8988T (cell line): Measurements from ENCODE around the gene RIPOR3.

ENCODE experiments used
- DNase-seq: peaks from one replicate; pipeline ENCODE4 v3.0.0; 2011

The RIPOR3 gene

DNA sequence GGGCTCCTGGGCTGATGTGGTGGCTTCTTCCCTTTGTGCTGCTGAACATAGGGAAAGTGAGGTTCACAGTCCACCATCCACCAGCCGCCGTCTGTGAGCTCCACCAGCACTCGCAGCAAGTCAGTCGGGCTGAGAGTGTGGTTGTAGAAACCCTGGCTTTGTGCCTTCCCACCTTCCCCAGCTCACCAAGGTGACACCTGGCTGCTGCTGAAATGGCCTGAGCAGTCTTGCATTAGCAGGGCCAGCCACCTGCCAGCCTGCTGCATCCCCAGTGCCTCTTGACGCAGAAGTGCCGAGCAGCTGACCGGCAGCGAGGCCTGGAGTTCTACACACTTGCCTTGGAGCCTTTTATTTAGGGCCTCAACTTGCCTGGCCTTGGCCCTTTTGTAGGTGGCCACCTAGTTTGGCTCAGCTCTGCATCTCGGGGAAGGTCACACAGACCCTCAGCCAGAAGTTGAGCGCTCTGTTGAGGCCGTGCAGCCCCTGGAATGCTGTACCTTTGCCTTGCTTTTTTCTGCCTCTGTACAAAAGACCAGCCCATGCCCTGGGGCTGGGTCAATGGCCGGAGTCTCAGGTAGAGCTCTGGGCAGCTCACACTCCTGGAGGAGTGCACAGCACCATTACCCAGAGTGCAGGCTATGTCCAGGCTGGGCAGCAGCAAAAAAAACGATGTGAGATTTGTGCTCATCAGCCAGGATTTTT, 104.7 kb downstream of the RIPOR3 start:
- no peak for DNase-seq

- no peak for DNase-seq
Measured at GRCh38 chr20:50585678-50586077, 105.7 kb downstream of the RIPOR3 start.

- no peak for DNase-seq
Measured at GRCh38 chr20:50585214-50585613, 106.1 kb downstream of the RIPOR3 start.

- DNase-seq = no peak
Measured at GRCh38 chr20:50584687-50585086, 106.7 kb downstream of the RIPOR3 start.

DNA sequence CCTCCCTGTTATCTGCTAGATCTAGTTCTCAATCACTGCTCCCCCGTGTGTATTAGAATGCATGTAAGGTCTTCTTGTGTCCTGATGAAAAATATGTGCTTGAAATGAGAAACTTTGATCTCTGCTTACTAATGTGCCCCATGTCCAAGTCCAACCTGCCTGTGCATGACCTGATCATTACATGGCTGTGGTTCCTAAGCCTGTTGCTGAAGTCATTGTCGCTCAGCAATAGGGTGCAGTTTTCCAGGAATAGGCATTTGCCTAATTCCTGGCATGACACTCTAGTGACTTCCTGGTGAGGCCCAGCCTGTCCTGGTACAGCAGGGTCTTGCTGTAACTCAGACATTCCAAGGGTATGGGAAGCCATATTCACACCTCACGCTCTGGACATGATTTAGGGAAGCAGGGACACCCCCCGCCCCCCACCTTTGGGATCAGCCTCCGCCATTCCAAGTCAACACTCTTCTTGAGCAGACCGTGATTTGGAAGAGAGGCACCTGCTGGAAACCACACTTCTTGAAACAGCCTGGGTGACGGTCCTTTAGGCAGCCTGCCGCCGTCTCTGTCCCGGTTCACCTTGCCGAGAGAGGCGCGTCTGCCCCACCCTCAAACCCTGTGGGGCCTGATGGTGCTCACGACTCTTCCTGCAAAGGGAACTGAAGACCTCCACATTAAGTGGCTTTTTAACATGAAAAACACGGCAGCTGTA, 107.7 kb downstream of the RIPOR3 start:
- no peak for DNase-seq

DNA sequence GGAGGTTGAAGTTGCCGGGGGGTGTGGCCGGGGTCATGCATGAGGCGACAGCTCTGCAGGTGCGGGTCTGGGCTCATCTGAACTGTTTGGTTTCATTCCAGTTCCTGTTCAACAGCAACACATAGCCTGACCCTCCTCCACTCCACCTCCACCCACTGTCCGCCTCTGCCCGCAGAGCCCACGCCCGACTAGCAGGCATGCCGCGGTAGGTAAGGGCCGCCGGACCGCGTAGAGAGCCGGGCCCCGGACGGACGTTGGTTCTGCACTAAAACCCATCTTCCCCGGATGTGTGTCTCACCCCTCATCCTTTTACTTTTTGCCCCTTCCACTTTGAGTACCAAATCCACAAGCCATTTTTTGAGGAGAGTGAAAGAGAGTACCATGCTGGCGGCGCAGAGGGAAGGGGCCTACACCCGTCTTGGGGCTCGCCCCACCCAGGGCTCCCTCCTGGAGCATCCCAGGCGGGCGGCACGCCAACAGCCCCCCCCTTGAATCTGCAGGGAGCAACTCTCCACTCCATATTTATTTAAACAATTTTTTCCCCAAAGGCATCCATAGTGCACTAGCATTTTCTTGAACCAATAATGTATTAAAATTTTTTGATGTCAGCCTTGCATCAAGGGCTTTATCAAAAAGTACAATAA, 108.6 kb downstream of the RIPOR3 start:
- DNase-seq = no peak

- no peak for DNase-seq
Measured at GRCh38 chr20:50582092-50582491, 109.2 kb downstream of the RIPOR3 start.

DNA sequence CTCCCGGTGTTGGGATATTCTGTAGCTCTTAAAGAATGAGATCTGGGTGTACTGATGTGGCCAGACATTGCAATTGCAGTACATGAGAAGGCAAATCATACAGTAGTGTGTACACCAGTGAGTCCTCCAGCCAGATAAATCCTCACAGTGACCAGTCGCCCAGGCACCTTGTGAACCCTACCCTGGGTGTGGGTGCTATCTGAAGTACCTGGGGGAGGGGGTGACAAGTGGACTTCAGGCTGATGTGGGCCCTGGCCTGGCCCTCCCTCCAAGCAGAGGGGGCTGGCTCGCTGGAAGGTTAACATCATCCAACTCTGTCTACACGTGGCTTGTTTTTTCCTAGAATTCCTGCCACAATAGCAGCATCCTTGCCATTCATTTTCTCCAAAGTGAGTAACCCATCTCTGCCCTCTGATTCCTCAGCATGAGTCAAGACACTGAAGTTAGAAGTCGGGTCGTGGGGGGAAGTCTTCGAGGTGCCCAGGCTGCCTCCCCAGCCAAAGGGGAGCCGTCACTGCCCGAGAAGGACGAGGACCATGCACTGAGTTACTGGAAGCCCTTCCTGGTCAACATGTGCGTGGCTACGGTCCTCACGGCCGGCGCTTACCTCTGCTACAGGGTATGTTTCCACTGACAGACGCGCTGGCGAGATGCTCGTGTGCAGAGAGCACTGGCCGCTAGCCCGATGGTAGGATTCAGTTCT, 110.3 kb downstream of the RIPOR3 start:
- DNase-seq = no peak

- peak; percentile 94 for DNase-seq
Measured at GRCh38 chr20:50580016-50580747, 111.2 kb downstream of the RIPOR3 start.

DNA sequence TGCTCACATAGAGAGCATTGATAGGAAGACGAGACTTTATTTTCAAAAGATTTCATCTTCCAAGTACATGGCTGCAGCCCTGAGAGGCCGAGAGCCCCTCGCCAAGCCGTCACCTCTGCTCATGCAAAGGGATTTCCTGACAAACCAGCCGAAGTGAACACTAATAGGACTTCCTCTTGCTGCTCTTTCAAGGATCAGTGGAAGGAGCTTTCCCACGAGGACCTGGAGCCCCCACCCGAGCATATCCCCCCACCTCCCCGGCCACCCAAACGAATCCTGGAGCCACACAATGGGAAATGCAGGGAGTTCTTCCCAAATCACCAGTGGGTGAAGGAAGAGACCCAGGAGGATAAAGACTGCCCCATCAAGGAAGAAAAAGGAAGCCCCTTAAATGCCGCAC, 111.8 kb downstream of the RIPOR3 start:
- DNase-seq = no peak

DNA sequence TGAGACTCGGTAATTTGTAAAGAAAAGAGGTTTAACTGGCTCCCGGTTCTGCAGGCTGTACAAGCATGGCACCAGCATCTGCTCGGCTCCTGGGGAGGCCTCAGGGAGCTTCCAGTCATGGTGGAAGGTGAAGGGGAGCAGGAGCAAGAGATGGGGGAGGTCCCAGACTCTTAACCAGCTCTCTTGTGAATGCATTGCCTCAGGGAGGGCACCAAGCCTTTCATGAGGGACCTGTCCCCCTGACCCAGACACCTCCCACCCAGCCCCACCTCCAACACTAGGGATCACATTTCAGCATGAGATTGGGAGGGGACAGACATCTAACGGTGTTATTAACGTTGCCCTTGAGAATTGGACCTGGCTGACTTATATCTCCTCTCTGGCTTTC, 112.6 kb downstream of the RIPOR3 start:
- DNase-seq = no peak

DNA sequence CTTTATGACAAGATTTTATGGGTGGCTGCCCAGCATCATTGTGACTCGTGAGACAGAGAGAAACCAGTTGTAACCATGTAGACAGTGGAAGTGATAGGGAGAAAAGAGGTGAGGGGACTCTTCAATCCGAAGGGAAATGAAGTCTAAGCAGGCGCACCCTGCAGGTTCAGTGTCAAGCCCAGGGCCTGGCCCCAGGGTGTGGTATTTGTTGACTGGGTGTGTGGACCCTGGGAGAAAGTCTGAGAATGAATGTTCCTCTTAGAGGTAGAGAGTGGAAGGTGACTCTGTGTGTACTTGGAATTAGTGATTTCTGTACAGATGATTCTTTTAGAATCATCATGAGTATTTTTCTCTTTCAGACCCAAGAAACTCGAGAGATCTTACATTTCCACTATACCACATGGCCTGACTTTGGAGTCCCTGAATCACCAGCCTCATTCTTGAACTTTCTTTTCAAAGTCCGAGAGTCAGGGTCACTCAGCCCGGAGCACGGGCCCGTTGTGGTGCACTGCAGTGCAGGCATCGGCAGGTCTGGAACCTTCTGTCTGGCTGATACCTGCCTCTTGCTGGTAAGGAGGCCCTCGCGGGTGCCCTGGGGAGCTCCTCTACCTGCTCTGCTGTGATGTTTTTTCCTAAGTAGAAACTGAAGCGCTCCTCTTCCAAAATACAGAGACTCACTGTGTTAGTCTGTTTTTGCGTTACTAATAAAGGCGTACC, 113.1 kb downstream of the RIPOR3 start:
- no peak for DNase-seq

GRCh38 chr20:50577175-50578018, 113.9 kb downstream of the RIPOR3 start:
- DNase-seq = no peak

GRCh38 chr20:50575865-50576720, 115.2 kb downstream of the RIPOR3 start:
- DNase-seq = peak; percentile 74

DNA sequence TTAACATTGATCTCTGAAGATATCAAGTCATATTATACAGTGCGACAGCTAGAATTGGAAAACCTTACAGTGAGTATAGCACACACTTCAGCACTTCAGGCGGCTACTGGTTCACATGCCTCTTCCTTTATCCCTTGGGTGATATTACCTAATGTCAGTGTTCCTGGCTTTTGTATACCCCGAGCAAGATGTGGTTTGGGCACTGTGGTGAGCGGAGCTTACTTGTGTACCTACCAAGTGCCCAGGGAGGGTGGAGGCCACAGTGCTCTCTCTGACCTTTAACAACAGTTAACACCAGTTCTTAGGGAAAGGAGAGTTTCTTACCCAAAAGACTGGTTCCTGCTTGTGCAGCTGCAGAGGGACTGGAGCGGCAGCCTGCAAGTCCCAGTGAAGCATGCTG, 116.8 kb downstream of the RIPOR3 start:
- no peak for DNase-seq

GRCh38 chr20:50574108-50574507, 117.2 kb downstream of the RIPOR3 start:
- DNase-seq = no peak

DNA sequence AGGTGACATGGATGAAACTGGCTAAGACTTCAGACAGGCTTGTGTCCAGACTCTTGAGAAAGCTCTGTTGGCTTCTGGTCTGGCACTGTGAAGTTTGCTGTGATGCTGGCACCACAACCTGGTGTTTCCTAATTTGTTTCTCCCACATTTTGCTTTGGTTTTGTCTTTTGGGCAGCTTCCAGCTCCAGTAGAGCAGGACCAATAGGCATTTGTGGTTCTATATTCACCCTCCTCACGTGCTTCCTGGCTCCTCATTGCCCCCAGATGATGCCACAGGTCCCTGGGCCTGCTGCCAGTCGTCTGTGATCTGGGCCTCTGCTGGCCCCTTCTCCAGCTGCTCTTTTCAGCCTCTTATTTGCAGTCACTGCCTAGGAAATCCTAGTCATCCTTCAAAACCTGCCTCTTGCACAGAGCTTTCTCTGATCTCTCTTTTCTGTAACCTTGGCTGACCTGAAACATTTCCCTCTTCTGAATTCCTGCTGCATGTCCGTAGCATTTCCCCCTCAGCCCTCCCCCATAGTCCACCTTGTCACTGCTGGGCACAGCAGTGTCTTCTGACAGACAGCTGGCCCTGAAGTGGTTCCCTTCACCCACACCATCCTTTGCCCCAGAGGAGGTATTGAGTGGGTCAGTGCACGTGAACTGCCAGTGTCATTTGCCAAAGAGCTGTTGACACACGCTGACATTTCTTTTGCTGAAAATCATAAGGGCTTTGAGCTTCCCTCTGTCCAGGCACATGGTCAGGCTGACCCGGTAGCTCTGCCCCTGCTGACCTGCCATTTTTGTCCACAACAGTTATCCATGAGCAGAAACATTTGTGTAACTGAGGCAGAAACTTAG, 118.2 kb downstream of the RIPOR3 start:
- DNase-seq = no peak

DNA sequence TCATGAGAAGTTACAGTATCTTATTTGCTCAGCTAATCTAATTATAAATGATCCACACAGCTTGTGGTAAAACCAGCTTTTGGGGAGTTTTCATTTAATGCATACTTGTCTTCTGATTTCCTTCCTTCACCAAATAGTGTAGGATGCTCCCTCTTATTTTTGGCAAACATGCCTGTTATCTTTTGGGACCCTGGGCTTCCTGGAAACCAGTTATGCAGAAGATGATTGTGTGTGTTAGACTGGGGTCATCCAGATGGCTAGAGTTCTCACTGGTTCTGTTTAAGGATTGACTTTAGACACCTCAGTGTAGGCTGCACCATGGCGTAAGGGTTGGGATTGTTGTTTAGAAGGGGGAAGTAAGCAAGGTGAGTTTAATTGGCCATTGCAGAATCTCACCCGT, 119.9 kb downstream of the RIPOR3 start:
- DNase-seq = no peak
